Right cardiac atrium (tissue), 5 donors: ENCODE results near the gene LRRC7. TPM values are rescaled to one million over a fixed set of nuclear protein-coding genes. Genes with fewer than 3 reads are reported as not detected.

ENCODE experiments used
- ATAC-seq, 2 donors: fragments of 200-7000 bp; cut with Tn5 transposase; one replicate each; pipeline versions ENCODE4 v1.8.0 to v1.9.1; 2020; ENCODE audit warnings: moderate library complexity in 2 of 2, mild to moderate bottlenecking in 1 of 2
- DNase-seq, 3 donors: peaks; one replicate each; pipeline ENCODE4 v3.0.0-alpha.2; 2020
- H3K27ac ChIP-seq: one replicate; pipeline ENCODE4 v1.5.1; 2013; ENCODE audit warnings: mild to moderate bottlenecking, low read length, control low read depth, moderate library complexity
- H3K27me3 ChIP-seq: one replicate; pipeline ENCODE4 v1.6.1; 2013; ENCODE audit not compliant: control insufficient read depth, insufficient read depth
- H3K4me1 ChIP-seq: one replicate; pipeline ENCODE4 v1.6.1; 2013; ENCODE audit warnings: low read length; ENCODE audit not compliant: control insufficient read depth, insufficient read depth
- H3K4me3 ChIP-seq: one replicate; pipeline ENCODE4 v1.5.1; 2013; ENCODE audit warnings: low read length, control low read depth
- H3K9me3 ChIP-seq: one replicate; pipeline ENCODE4 v1.6.1; 2013; ENCODE audit warnings: low read length; ENCODE audit not compliant: control insufficient read depth
- WGBS: extraction: QIAGEN DNeasy Blood & Tissue Kit; methylation state at CpG from one replicate; pipeline ENCODE4 v1.1.7; 2013; 5-methylcytosine and 5-hydroxymethylcytosine counted together
- intact Hi-C, 4 donors: fragments of 100-400 bp; cut with DNase I; formaldehyde crosslinking; loops; one replicate each; pipeline versions ENCODE4 v1.11.0 to v1.14.0; 2022 to 2023
- polyA plus RNA-seq: library from polyadenylated mRNA; stranded (reverse); fragments of 200-250 nt; gene quantifications from one replicate; pipeline ENCODE4 v1.2.3, GENCODE V29; 2013
- total RNA-seq, 4 donors: library from RNA; stranded (reverse); fragmentation: NEBNext Ultra II Directional; extraction: Animal tissue kit (Norgen Biotek cat#: 25700); gene quantifications; one replicate each; pipeline ENCODE4 v1.2.1, GENCODE V29; 2021
- donor health status: healthy with polysubstance abuse.
- donor health status: DM: no; HTN: yes; CAD: no.
- donor health status: DM: no; HTN: no; CAD: no.
- donor health status: DM: no; HTN: yes; CAD: no; lungs with severe emphysema.
- donor health status: DM: yes; HTN: yes; CAD: no.

The LRRC7 gene
- total and polyA plus RNA-seq, 5 donors, result 0.91 to 6.5 (median 3.4) TPM

- H3K9me3 ChIP-seq, result no peaks in the 10 kb centered on the region
- H3K27ac ChIP-seq, result no peak overlapping the region
- H3K4me1 ChIP-seq, result no peaks in the 10 kb centered on the region
- intact Hi-C loops, result no loop called here
- no peaks in the 10 kb centered on the region for H3K27me3 ChIP-seq
- no peak for ATAC-seq
- DNase-seq, result no peak
- no peak overlapping the region for H3K4me3 ChIP-seq
- 48% methylated on average over 2 of the region's 2 CpGs for WGBS
Observed at GRCh38 chr1:70142075-70142474, 574.4 kb downstream of the LRRC7 start.

DNA sequence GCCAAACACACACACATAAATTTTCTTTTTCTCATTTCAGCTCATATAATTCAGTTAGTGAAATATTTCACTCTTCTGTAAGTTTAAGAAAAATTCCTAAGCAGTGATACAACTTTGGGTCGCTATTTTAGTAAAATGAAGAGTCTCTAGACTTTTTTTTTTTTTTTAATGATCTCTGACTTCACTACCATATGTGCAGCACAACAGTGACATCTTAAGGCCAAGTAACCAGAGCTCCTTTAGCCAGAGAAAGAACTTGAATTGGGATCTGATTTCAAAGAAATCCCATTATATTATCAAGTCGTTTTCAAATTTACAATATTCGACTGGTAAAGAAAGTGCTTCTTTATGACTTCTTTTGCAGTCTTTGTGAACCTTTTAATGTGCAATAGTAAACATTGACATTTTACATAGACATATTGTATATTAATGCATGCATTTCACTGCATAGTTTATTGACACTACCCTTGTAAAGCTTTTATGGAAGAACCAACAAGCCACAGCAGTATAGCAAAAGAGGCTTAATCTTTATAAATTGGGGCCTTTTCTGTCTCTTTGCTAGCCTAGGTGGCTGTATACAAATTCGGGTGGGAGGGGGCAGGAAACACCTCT is 575.4 kb downstream of the LRRC7 start:
- intact Hi-C loops, result no loop called here
- DNase-seq, result no peak
- Histone ChIP-seq H3K9me3 (no peaks in the 10 kb centered on the region), H3K4me3 (no peak overlapping the region), H3K27ac (no peak overlapping the region), H3K4me1 (no peaks in the 10 kb centered on the region), H3K27me3 (no peaks in the 10 kb centered on the region)
- 57% methylated on average over 4 of the region's 4 CpGs for WGBS
- ATAC-seq, result no peak

DNA sequence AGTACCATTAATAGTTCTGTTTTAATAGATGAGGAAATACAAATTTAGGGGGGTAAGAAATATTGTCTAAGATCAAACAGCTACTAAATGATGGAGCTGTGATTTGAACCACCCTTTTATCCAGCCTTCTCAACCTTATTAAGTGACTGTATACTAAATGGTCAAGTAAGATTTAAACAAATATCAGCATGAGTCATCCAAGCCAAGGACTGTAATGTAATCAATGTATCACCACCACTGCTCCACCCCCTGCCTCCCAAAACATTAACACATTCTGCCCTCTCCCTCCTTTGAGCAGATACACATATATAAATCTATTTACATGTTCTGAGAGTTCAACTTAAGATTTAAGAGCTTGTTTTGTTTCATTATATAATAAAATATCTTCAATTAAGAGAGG is 578.8 kb downstream of the LRRC7 start:
- Histone ChIP-seq H3K27ac (no peak overlapping the region), H3K4me1 (no peaks in the 10 kb centered on the region), H3K4me3 (no peak overlapping the region), H3K27me3 (no peaks in the 10 kb centered on the region), H3K9me3 (no peaks in the 10 kb centered on the region)
- no peak for ATAC-seq
- DNase-seq, result no peak
- intact Hi-C loops, result no loop called here

DNA sequence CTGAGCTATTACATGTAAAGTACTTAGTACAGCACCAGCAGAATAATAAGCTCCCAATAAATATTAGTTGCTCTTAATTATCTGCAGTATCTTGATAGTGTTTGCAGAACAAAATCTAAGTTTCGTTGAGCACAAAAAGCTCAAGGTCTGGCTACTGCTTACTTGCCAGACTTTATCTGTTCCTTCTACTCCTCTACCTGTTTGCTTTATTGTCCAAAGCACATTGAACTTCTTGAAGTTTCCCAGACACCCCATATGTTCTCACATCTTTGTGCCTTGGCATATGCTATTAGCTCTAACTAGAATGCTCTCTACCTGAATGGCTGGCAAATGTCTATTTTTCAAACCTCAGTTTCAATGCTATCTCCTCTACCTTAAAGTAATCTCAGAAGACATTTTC is 582.7 kb downstream of the LRRC7 start:
- H3K4me3 ChIP-seq, result no peak overlapping the region
- ATAC-seq, result no peak
- H3K27ac ChIP-seq, result no peak overlapping the region
- H3K4me1 ChIP-seq, result no peaks in the 10 kb centered on the region
- DNase-seq, result no peak
- no peaks in the 10 kb centered on the region for H3K9me3 ChIP-seq
- intact Hi-C loops, result no loop called here
- 92% methylated on average over 1 of the region's 1 CpG for WGBS
- H3K27me3 ChIP-seq, result no peaks in the 10 kb centered on the region

GRCh38 chr1:70153739-70154138 is 586.0 kb downstream of the LRRC7 start:
- H3K27me3 ChIP-seq, result no peaks in the 10 kb centered on the region
- ATAC-seq (no peak), DNase-seq (no peak)
- no peak overlapping the region for H3K27ac ChIP-seq
- intact Hi-C loops, result no loop called here
- 95% methylated on average over 3 of the region's 3 CpGs for WGBS
- H3K4me1 ChIP-seq, result no peaks in the 10 kb centered on the region
- H3K9me3 ChIP-seq, result no peaks in the 10 kb centered on the region
- no peak overlapping the region for H3K4me3 ChIP-seq

GRCh38 chr1:70156529-70157120 is 588.9 kb downstream of the LRRC7 start:
- 94% methylated on average over 5 of the region's 5 CpGs for WGBS
- Histone ChIP-seq H3K4me1 (no peaks in the 10 kb centered on the region), H3K27ac (no peak overlapping the region), H3K9me3 (no peaks in the 10 kb centered on the region), H3K27me3 (no peaks in the 10 kb centered on the region), H3K4me3 (no peak overlapping the region)
- intact Hi-C loops, result no loop called here
- ATAC-seq (no peak), DNase-seq (no peak)

DNA sequence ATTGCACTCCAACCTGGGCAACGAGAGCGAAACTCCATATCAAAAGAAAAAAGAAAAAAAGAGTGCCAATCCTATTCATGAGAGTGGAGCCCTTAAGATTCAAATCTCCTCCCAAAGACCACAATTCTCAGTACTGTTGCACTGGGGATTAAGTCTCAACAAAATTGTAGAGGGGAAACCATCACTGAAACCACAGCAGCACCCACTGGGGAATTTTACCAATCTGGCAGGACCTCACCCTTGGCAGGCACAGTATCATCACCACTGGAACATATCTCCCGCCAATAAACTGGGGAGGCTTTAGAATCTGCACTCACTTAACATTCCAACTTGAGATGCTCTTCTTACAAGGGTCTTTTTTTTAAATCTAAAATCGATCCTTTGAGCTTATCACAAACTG is 596.6 kb downstream of the LRRC7 start:
- no peaks in the 10 kb centered on the region for H3K9me3 ChIP-seq
- no peaks in the 10 kb centered on the region for H3K27me3 ChIP-seq
- no peaks in the 10 kb centered on the region for H3K4me1 ChIP-seq
- ATAC-seq, result no peak
- no peak overlapping the region for H3K27ac ChIP-seq
- no peak overlapping the region for H3K4me3 ChIP-seq
- 80% methylated on average over 4 of the region's 4 CpGs for WGBS
- intact Hi-C loops, result no loop called here
- DNase-seq, result no peak

DNA sequence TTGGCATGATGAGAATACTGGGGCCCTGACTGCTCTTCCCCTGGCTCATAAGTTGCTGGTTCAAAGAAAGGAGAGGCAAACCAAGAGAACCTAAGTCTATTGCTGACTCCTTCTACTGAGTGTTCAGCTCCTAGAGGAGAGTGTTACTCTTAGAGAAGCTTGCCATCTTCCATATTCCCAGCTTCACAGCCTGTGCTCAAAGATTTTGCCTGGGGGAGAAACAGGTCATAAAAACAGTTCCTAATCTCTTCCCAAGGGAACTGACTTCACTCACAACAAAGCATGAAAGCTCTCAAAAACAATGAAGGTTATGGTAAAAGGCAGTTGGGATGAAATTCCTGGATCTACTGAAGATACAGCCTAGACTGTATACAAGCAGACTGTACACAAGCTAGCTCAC is 600.6 kb downstream of the LRRC7 start:
- Histone ChIP-seq H3K4me3 (no peak overlapping the region), H3K4me1 (no peaks in the 10 kb centered on the region), H3K27ac (no peak overlapping the region), H3K9me3 (no peaks in the 10 kb centered on the region), H3K27me3 (no peaks in the 10 kb centered on the region)
- intact Hi-C loops, result no loop called here
- DNase-seq (no peak), ATAC-seq (no peak)

DNA sequence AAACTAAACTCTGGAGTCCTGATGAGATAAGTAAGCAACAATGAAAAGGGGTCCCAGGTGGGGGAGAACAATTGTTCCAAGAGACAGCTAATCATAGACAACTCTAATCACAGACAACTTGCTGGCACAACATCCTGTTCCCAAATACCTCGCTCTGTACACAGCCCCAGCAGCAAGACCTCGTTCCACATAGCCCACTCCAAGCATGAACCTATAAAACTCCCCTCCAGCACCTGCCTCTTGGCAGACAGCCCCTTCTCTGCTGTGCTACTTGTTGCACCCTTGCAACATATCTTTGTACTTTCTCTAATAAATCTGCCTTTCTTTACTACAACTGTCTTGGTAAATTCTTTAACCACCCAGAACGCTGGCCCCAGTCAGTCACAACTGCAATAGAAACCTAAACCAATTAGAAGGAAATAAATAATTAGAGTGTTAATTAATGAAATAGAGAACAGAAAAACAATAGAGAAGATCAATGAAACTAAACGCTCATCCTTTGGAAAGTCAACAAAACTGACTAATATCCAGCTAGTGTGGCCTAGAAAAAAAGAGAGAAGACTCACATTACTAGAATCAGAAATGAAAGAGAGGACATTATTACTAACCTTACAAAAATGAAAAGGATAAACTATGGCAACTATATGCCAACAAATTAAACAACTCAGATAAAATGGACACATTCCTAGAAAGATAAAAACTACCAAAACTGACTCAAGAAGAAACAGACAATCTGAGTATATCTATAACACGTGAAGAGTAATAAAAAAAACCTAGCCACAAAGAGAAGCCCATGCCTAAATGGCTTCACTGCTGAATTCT is 601.5 kb downstream of the LRRC7 start:
- H3K4me1 ChIP-seq, result no peaks in the 10 kb centered on the region
- intact Hi-C loops, result no loop called here
- DNase-seq (no peak), ATAC-seq (peak in 1 of 2 donors; percentile 43)
- H3K4me3 ChIP-seq, result no peak overlapping the region
- no peaks in the 10 kb centered on the region for H3K9me3 ChIP-seq
- H3K27me3 ChIP-seq, result no peaks in the 10 kb centered on the region
- 80% methylated on average over 5 of the region's 5 CpGs for WGBS
- H3K27ac ChIP-seq, result no peak overlapping the region

GRCh38 chr1:70171512-70171911 is 603.8 kb downstream of the LRRC7 start:
- no peaks in the 10 kb centered on the region for H3K27me3 ChIP-seq
- WGBS, result 97% methylated on average over 1 of the region's 1 CpG
- no peaks in the 10 kb centered on the region for H3K9me3 ChIP-seq
- intact Hi-C loops, result no loop called here
- no peak overlapping the region for H3K4me3 ChIP-seq
- DNase-seq, result no peak
- H3K27ac ChIP-seq, result no peak overlapping the region
- ATAC-seq, result no peak
- H3K4me1 ChIP-seq, result no peaks in the 10 kb centered on the region
